IPS-15b (cell line): Measurements from ENCODE around the gene ZDHHC22.

ENCODE experiments used
- H3K27me3 ChIP-seq: one replicate; pipeline ENCODE4 v1.6.1; 2013; ENCODE audit warnings: low read length; ENCODE audit not compliant: control insufficient read depth, insufficient read depth
- H3K36me3 ChIP-seq: one replicate; pipeline ENCODE4 v1.6.1; 2013; ENCODE audit warnings: low read length; ENCODE audit not compliant: control insufficient read depth, insufficient read depth
- H3K4me1 ChIP-seq: one replicate; pipeline ENCODE4 v1.6.1; 2013; ENCODE audit warnings: mild to moderate bottlenecking, low read length; ENCODE audit not compliant: control insufficient read depth, insufficient read depth
- H3K4me3 ChIP-seq: one replicate; pipeline ENCODE4 v1.5.1; 2013; ENCODE audit warnings: low read depth, low read length
- H3K9ac ChIP-seq: one replicate; pipeline ENCODE4 v1.6.1; 2013; ENCODE audit warnings: low read depth, mild to moderate bottlenecking, low read length
- H3K9me3 ChIP-seq: one replicate; pipeline ENCODE4 v1.6.1; 2013; ENCODE audit warnings: mild to moderate bottlenecking, low read length; ENCODE audit not compliant: control insufficient read depth, insufficient read depth

ZDHHC22 gene

GRCh38 chr14:77141214-77142004 is at the start of gene ZDHHC22:
TSS of gene ZDHHC22 (minus strand) at chr14:77141791. CDS start at chr14:77139738, 2,053 bp downstream.
- peaks cover 40% of the 10 kb centered on the region for H3K4me1 ChIP-seq
- no peaks in the 10 kb centered on the region for H3K36me3 ChIP-seq
- peak within 1 kb of the TSS; percentile 37 for H3K9ac ChIP-seq
- no peaks in the 10 kb centered on the region for H3K9me3 ChIP-seq
- peaks cover 34% of the 10 kb centered on the region for H3K27me3 ChIP-seq
- peak within 1 kb of the TSS; percentile 93 for H3K4me3 ChIP-seq

- Histone ChIP-seq H3K36me3 (no peaks in the 10 kb centered on the region), H3K4me3 (no peak overlapping the region), H3K9me3 (no peaks in the 10 kb centered on the region), H3K4me1 (peaks cover 5% of the 10 kb centered on the region), H3K9ac (no peak overlapping the region), H3K27me3 (no peaks in the 10 kb centered on the region)
Measured at GRCh38 chr14:77190977-77191376, 49.4 kb upstream of the ZDHHC22 start.

GRCh38 chr14:77189479-77189878 is 47.9 kb upstream of the ZDHHC22 start:
- H3K4me1 ChIP-seq = peaks cover 5% of the 10 kb centered on the region
- no peaks in the 10 kb centered on the region for H3K27me3 ChIP-seq
- H3K9ac ChIP-seq = no peak overlapping the region

GRCh38 chr14:77187649-77188012 is 46.0 kb upstream of the ZDHHC22 start:
- Histone ChIP-seq H3K36me3 (no peaks in the 10 kb centered on the region), H3K4me1 (peaks cover 5% of the 10 kb centered on the region), H3K27me3 (peaks cover 4% of the 10 kb centered on the region), H3K9ac (no peak overlapping the region), H3K4me3 (no peak overlapping the region), H3K9me3 (no peaks in the 10 kb centered on the region)

More at GRCh38 chr14:77189479-77189878, 47.9 kb upstream of the ZDHHC22 start:
- Histone ChIP-seq H3K4me3 (no peak overlapping the region), H3K9me3 (no peaks in the 10 kb centered on the region), H3K36me3 (no peaks in the 10 kb centered on the region)

- Histone ChIP-seq H3K4me1 (peaks cover 5% of the 10 kb centered on the region), H3K27me3 (peaks cover 5% of the 10 kb centered on the region), H3K4me3 (no peak overlapping the region), H3K36me3 (no peaks in the 10 kb centered on the region), H3K9ac (no peak overlapping the region), H3K9me3 (no peaks in the 10 kb centered on the region)
Measured at GRCh38 chr14:77186911-77187648, 45.5 kb upstream of the ZDHHC22 start.

- Histone ChIP-seq H3K4me3 (no peak overlapping the region), H3K9me3 (no peaks in the 10 kb centered on the region), H3K36me3 (no peaks in the 10 kb centered on the region), H3K9ac (no peak overlapping the region), H3K4me1 (peaks cover 11% of the 10 kb centered on the region), H3K27me3 (peaks cover 5% of the 10 kb centered on the region)
Measured at GRCh38 chr14:77185093-77185465, 43.5 kb upstream of the ZDHHC22 start.

- Histone ChIP-seq H3K9ac (no peak overlapping the region), H3K4me1 (peaks cover 11% of the 10 kb centered on the region)
Measured at GRCh38 chr14:77184396-77185092, 43.0 kb upstream of the ZDHHC22 start.

GRCh38 chr14:77183896-77184295 is 42.3 kb upstream of the ZDHHC22 start:
- Histone ChIP-seq H3K4me1 (peaks cover 11% of the 10 kb centered on the region), H3K9ac (no peak overlapping the region), H3K36me3 (no peaks in the 10 kb centered on the region), H3K9me3 (no peaks in the 10 kb centered on the region), H3K4me3 (no peak overlapping the region), H3K27me3 (peaks cover 5% of the 10 kb centered on the region)

More at GRCh38 chr14:77184396-77185092, 43.0 kb upstream of the ZDHHC22 start:
- H3K4me3 ChIP-seq = no peak overlapping the region
- no peaks in the 10 kb centered on the region for H3K36me3 ChIP-seq
- no peaks in the 10 kb centered on the region for H3K9me3 ChIP-seq
- peaks cover 5% of the 10 kb centered on the region for H3K27me3 ChIP-seq

GRCh38 chr14:77181603-77182437 is 40.2 kb upstream of the ZDHHC22 start, which contains the start of gene TMEM63C:
TSS of gene TMEM63C (plus strand) at chr14:77181798. CDS start at chr14:77218814, 37,016 bp downstream.
- peaks cover 7% of the 10 kb centered on the region for H3K4me1 ChIP-seq
- H3K9ac ChIP-seq = no peak within 1 kb of the TSS
- peak within 1 kb of the TSS; percentile 79 for H3K4me3 ChIP-seq
- H3K27me3 ChIP-seq = peaks cover 5% of the 10 kb centered on the region
- H3K36me3 ChIP-seq = no peaks in the 10 kb centered on the region
- H3K9me3 ChIP-seq = no peaks in the 10 kb centered on the region

GRCh38 chr14:77180726-77181602 is 39.4 kb upstream of the ZDHHC22 start:
- no peak overlapping the region for H3K9ac ChIP-seq

More at GRCh38 chr14:77180726-77181602, 39.4 kb upstream of the ZDHHC22 start:
- Histone ChIP-seq H3K36me3 (no peaks in the 10 kb centered on the region), H3K9me3 (no peaks in the 10 kb centered on the region), H3K4me3 (peak overlapping the region; percentile 79), H3K27me3 (peaks cover 5% of the 10 kb centered on the region), H3K4me1 (peaks cover 6% of the 10 kb centered on the region)
